ENCODE results near the gene CEP55.
A peak's percentile ranks its signal among the peaks of the same experiment; 100 is the strongest.
"Not testable (repeated sequence)": the region's sequence is repeated elsewhere in the genome, so short reads cannot be mapped to it uniquely, and the experiment has no call there.

The CEP55 gene

GRCh38 chr10:93467635-93468034, 28.8 kb upstream of the CEP55 start:
- H3K4me3 ChIP-seq (ENCODE audit: low read length); DNase-seq (ENCODE audit: low read depth, low spot score): not testable (repeated sequence)

GRCh38 chr10:93468461-93469213, 27.8 kb upstream of the CEP55 start:
- no peak for DNase-seq (ENCODE audit: low read depth, low spot score)
- no peak overlapping the region for H3K4me3 ChIP-seq (ENCODE audit: low read length)

GRCh38 chr10:93469454-93469853, 27.0 kb upstream of the CEP55 start:
- H3K4me3 ChIP-seq (ENCODE audit: low read length): no peak overlapping the region
- no peak for DNase-seq (ENCODE audit: low read depth, low spot score)

GRCh38 chr10:93471110-93471651, 25.2 kb upstream of the CEP55 start:
- no peak for DNase-seq (ENCODE audit: low read depth, low spot score)
- no peak overlapping the region for H3K4me3 ChIP-seq (ENCODE audit: low read length)

- no peak for DNase-seq (ENCODE audit: low read depth, low spot score)
- H3K4me3 ChIP-seq (ENCODE audit: low read length): no peak overlapping the region
Measured at GRCh38 chr10:93473161-93473560, 23.3 kb upstream of the CEP55 start.

GRCh38 chr10:93473804-93474472, 22.5 kb upstream of the CEP55 start:
- no peak for DNase-seq (ENCODE audit: low read depth, low spot score)
- no peak overlapping the region for H3K4me3 ChIP-seq (ENCODE audit: low read length)

- DNase-seq (ENCODE audit: low read depth, low spot score): no peak
- no peak overlapping the region for H3K4me3 ChIP-seq (ENCODE audit: low read length)
Measured at GRCh38 chr10:93475227-93475626, 21.2 kb upstream of the CEP55 start.

GRCh38 chr10:93475871-93476270, 20.5 kb upstream of the CEP55 start:
- DNase-seq (ENCODE audit: low read depth, low spot score): no peak
- no peak overlapping the region for H3K4me3 ChIP-seq (ENCODE audit: low read length)

- no peak for DNase-seq (ENCODE audit: low read depth, low spot score)
- H3K4me3 ChIP-seq (ENCODE audit: low read length): no peak overlapping the region
Measured at GRCh38 chr10:93476756-93477155, 19.7 kb upstream of the CEP55 start.

- no peak for DNase-seq (ENCODE audit: low read depth, low spot score)
- no peak overlapping the region for H3K4me3 ChIP-seq (ENCODE audit: low read length)
Measured at GRCh38 chr10:93478873-93479272, 17.5 kb upstream of the CEP55 start.

- DNase-seq (ENCODE audit: low read depth, low spot score): no peak
- no peak overlapping the region for H3K4me3 ChIP-seq (ENCODE audit: low read length)
Measured at GRCh38 chr10:93481637-93482144, 14.7 kb upstream of the CEP55 start.

- peak; percentile 54 for DNase-seq (ENCODE audit: low read depth, low spot score)
- peak within 1 kb of the TSS; percentile 32 for H3K4me3 ChIP-seq (ENCODE audit: low read length)
Measured at GRCh38 chr10:93482145-93482834, 14.1 kb upstream of the CEP55 start, which contains the start of gene MYOF. MYOF (minus strand) TSS chr10:93482334; CDS start chr10:93482194, 140 bp downstream.

GRCh38 chr10:93485690-93486089, 10.7 kb upstream of the CEP55 start:
- no peak overlapping the region for H3K4me3 ChIP-seq (ENCODE audit: low read length)
- DNase-seq (ENCODE audit: low read depth, low spot score): no peak

- no peak overlapping the region for H3K4me3 ChIP-seq (ENCODE audit: low read length)
- DNase-seq (ENCODE audit: low read depth, low spot score): no peak
Measured at GRCh38 chr10:93488956-93489528, 7.4 kb upstream of the CEP55 start.

- H3K4me3 ChIP-seq (ENCODE audit: low read length): no peak overlapping the region
- DNase-seq (ENCODE audit: low read depth, low spot score): no peak
Measured at GRCh38 chr10:93491602-93492121, 4.8 kb upstream of the CEP55 start.

- no peak overlapping the region for H3K4me3 ChIP-seq (ENCODE audit: low read length)
- no peak for DNase-seq (ENCODE audit: low read depth, low spot score)
Measured at GRCh38 chr10:93493162-93493561, 3.2 kb upstream of the CEP55 start.

- no peak for DNase-seq (ENCODE audit: low read depth, low spot score)
- H3K4me3 ChIP-seq (ENCODE audit: low read length): no peak overlapping the region
Measured at GRCh38 chr10:93494494-93494893, 1.9 kb upstream of the CEP55 start.

GRCh38 chr10:93495654-93496321, 624 bp upstream of the CEP55 start:
- DNase-seq (ENCODE audit: low read depth, low spot score): no peak
- H3K4me3 ChIP-seq (ENCODE audit: low read length): peak overlapping the region; percentile 72

- DNase-seq (ENCODE audit: low read depth, low spot score): peak; percentile 47
- H3K4me3 ChIP-seq (ENCODE audit: low read length): peak overlapping the region; percentile 92
Measured at GRCh38 chr10:93498166-93498565, 1.8 kb downstream of the CEP55 start.

All from Jurkat, Clone E6-1 (cell line).